ENCODE data around the gene HTR1A. TPM values are rescaled to one million over a fixed set of nuclear protein-coding genes. Genes with fewer than 3 reads are reported as not detected.

HTR1A gene
- total and polyA plus RNA-seq, 2 experiments from 2014 or later: 0.57 TPM; not detected in 1

DNA sequence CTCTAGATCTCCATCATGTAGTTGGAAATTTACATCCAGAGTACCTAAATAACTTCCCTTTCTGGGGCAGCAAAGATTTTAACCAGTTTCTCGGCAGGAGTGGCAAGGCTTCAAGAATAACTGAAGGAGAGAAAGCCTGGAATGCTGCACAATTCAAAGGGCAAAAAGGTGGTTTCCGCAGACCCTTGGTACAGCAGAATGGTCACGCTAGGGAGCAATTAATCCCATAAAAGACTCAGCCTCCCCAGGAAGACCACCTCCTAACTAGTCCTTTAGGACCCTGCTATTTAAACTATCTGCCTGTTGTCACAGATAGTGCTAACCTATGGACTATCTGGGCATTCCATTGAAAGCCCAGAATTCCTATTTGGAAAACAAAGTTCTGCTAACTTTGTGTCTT, 3.6 kb downstream of the HTR1A start:
- TF ChIP-seq, protein P1, sequence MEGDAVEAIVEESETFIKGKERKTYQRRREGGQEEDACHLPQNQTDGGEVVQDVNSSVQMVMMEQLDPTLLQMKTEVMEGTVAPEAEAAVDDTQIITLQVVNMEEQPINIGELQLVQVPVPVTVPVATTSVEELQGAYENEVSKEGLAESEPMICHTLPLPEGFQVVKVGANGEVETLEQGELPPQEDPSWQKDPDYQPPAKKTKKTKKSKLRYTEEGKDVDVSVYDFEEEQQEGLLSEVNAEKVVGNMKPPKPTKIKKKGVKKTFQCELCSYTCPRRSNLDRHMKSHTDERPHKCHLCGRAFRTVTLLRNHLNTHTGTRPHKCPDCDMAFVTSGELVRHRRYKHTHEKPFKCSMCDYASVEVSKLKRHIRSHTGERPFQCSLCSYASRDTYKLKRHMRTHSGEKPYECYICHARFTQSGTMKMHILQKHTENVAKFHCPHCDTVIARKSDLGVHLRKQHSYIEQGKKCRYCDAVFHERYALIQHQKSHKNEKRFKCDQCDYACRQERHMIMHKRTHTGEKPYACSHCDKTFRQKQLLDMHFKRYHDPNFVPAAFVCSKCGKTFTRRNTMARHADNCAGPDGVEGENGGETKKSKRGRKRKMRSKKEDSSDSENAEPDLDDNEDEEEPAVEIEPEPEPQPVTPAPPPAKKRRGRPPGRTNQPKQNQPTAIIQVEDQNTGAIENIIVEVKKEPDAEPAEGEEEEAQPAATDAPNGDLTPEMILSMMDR (IDR thresholded peaks at IDR 0.05; ENCODE audit: poor library complexity): no peak
- TF ChIP-seq EZH2phosphoT487 (IDR thresholded peaks at IDR 0.05; ENCODE audit: low read depth, severe bottlenecking, unreplicated experiment) (no peak), EZH2 (IDR thresholded peaks at IDR 0.05; ENCODE audit: borderline replicate concordance) (no peak)
- H3K4me1 ChIP-seq (ENCODE audit: insufficient read depth): no peaks in the 10 kb centered on the region
- DNase-seq (ENCODE audit: low spot score): no peak
- H3K79me2 ChIP-seq: no peaks in the 10 kb centered on the region
- no peaks in the 10 kb centered on the region for H3K9me2 ChIP-seq (replicated peaks; ENCODE audit: insufficient read depth)
- no peaks in the 10 kb centered on the region for H3K9me3 ChIP-seq (ENCODE audit: low read depth)
- H3K27ac ChIP-seq: no peak overlapping the region
- H3K4me2 ChIP-seq: peak overlapping the region; percentile 74
- no peaks in the 10 kb centered on the region for H3K36me3 ChIP-seq (replicated peaks; ENCODE audit: insufficient read depth, low read depth)
- H2AFZ ChIP-seq: peak overlapping the region; percentile 21
- WGBS (ENCODE audit: low lambda C conversion rate, missing lambda C conversion rate): 21% methylated on average over 3 of the region's 3 CpGs
- no peak overlapping the region for H3K4me3 ChIP-seq
- peaks cover 54% of the 10 kb centered on the region for H3K27me3 ChIP-seq
- H4K20me1 ChIP-seq (ENCODE audit: insufficient read depth, poor library complexity, severe bottlenecking): no peaks in the 10 kb centered on the region

DNA sequence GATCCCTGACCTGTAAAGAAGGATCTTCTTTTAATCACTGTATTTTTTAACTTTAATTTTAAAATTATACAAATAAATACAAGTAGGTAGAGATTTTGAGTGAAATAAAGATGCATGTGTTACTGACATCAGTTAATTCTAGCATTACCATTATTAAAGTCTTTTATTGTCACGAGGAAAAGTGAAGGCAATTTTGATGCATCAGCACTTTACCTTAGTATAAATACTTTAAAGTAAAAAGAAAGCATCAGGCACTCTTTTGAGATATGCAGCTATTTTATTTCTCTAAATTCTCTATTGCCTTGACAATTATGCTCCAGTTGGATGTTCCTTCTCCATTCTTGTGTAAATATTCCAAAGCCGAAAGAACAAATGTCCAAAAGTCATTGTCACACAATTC, 4.6 kb downstream of the HTR1A start:
- Histone ChIP-seq H3K79me2 (no peaks in the 10 kb centered on the region), H4K20me1 (ENCODE audit: insufficient read depth, poor library complexity, severe bottlenecking) (no peaks in the 10 kb centered on the region), H3K36me3 (replicated peaks; ENCODE audit: insufficient read depth, low read depth) (no peaks in the 10 kb centered on the region), H2AFZ (no peak overlapping the region), H3K9me2 (replicated peaks; ENCODE audit: insufficient read depth) (no peaks in the 10 kb centered on the region), H3K4me2 (no peak overlapping the region), H3K27me3 (peaks cover 51% of the 10 kb centered on the region), H3K27ac (no peak overlapping the region), H3K4me3 (no peak overlapping the region), H3K4me1 (ENCODE audit: insufficient read depth) (no peaks in the 10 kb centered on the region), H3K9me3 (ENCODE audit: low read depth) (no peaks in the 10 kb centered on the region)
- TF ChIP-seq, protein P1 (IDR thresholded peaks at IDR 0.05; ENCODE audit: poor library complexity): no peak
- TF ChIP-seq EZH2phosphoT487 (IDR thresholded peaks at IDR 0.05; ENCODE audit: low read depth, severe bottlenecking, unreplicated experiment) (no peak), EZH2 (IDR thresholded peaks at IDR 0.05; ENCODE audit: borderline replicate concordance) (no peak)
- WGBS (ENCODE audit: low lambda C conversion rate, missing lambda C conversion rate): 81% methylated on average over 2 of the region's 2 CpGs
- DNase-seq (ENCODE audit: low spot score): no peak

GRCh38 chr5:63953217-63953616, 9.0 kb downstream of the HTR1A start:
- Histone ChIP-seq H4K20me1 (ENCODE audit: insufficient read depth, poor library complexity, severe bottlenecking) (no peaks in the 10 kb centered on the region), H3K9me2 (replicated peaks; ENCODE audit: insufficient read depth) (no peaks in the 10 kb centered on the region), H3K4me2 (no peak overlapping the region), H3K36me3 (replicated peaks; ENCODE audit: insufficient read depth, low read depth) (no peaks in the 10 kb centered on the region), H2AFZ (no peak overlapping the region), H3K9me3 (ENCODE audit: low read depth) (no peaks in the 10 kb centered on the region), H3K27ac (no peak overlapping the region), H3K79me2 (no peaks in the 10 kb centered on the region), H3K27me3 (peaks cover 7% of the 10 kb centered on the region), H3K4me1 (ENCODE audit: insufficient read depth) (no peaks in the 10 kb centered on the region), H3K4me3 (no peak overlapping the region)
- no peak for DNase-seq (ENCODE audit: low spot score)
- no peak for TF ChIP-seq EZH2phosphoT487 (IDR thresholded peaks at IDR 0.05; ENCODE audit: low read depth, severe bottlenecking, unreplicated experiment)
- TF ChIP-seq EZH2 (IDR thresholded peaks at IDR 0.05; ENCODE audit: borderline replicate concordance): no peak
- TF ChIP-seq, protein P1 (IDR thresholded peaks at IDR 0.05; ENCODE audit: poor library complexity): no peak
- WGBS (ENCODE audit: low lambda C conversion rate, missing lambda C conversion rate): 89% methylated on average over 3 of the region's 3 CpGs

DNA sequence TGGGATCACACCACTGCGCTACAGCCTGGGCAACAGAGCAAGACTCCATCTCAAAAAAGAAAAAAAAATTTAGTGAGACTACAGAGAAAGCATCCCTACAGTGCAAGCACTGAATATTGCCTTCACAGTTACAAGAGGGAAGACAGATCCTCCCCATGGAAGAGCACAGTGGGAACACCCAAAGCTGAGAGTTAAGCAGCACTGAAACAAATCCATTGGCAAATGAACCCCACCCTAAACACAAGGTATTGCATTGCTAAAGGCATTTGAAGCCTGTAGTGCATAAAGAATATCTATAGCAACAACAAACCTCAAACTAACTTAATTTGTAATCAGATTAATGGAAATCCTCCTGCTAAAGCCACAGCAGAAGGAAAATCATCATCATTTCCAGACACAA, 27.1 kb downstream of the HTR1A start:
- 100% methylated on average over 1 of the region's 1 CpG for WGBS (ENCODE audit: low lambda C conversion rate, missing lambda C conversion rate)
- Histone ChIP-seq H2AFZ (no peak overlapping the region), H3K4me2 (no peak overlapping the region), H4K20me1 (ENCODE audit: insufficient read depth, poor library complexity, severe bottlenecking) (no peaks in the 10 kb centered on the region), H3K27ac (no peak overlapping the region), H3K9me2 (replicated peaks; ENCODE audit: insufficient read depth) (no peaks in the 10 kb centered on the region), H3K4me1 (ENCODE audit: insufficient read depth) (no peaks in the 10 kb centered on the region), H3K36me3 (replicated peaks; ENCODE audit: insufficient read depth, low read depth) (no peaks in the 10 kb centered on the region), H3K79me2 (no peaks in the 10 kb centered on the region), H3K27me3 (no peaks in the 10 kb centered on the region), H3K9me3 (ENCODE audit: low read depth) (no peaks in the 10 kb centered on the region), H3K4me3 (no peak overlapping the region)
- no peak for TF ChIP-seq EZH2phosphoT487 (IDR thresholded peaks at IDR 0.05; ENCODE audit: low read depth, severe bottlenecking, unreplicated experiment)
- TF ChIP-seq EZH2 (IDR thresholded peaks at IDR 0.05; ENCODE audit: borderline replicate concordance): no peak
- TF ChIP-seq, protein P1 (IDR thresholded peaks at IDR 0.05; ENCODE audit: poor library complexity): no peak
- no peak for DNase-seq (ENCODE audit: low spot score)
